GM19035 (cell line): ENCODE measurements around the gene HLA-F.

Experiments used
- ATAC-seq: cut with Tn5 transposase; IDR thresholded peaks from one replicate; pipeline ENCODE4 v1.9.1; 2021; ENCODE audit not compliant: unreplicated experiment

Gene HLA-F

DNA sequence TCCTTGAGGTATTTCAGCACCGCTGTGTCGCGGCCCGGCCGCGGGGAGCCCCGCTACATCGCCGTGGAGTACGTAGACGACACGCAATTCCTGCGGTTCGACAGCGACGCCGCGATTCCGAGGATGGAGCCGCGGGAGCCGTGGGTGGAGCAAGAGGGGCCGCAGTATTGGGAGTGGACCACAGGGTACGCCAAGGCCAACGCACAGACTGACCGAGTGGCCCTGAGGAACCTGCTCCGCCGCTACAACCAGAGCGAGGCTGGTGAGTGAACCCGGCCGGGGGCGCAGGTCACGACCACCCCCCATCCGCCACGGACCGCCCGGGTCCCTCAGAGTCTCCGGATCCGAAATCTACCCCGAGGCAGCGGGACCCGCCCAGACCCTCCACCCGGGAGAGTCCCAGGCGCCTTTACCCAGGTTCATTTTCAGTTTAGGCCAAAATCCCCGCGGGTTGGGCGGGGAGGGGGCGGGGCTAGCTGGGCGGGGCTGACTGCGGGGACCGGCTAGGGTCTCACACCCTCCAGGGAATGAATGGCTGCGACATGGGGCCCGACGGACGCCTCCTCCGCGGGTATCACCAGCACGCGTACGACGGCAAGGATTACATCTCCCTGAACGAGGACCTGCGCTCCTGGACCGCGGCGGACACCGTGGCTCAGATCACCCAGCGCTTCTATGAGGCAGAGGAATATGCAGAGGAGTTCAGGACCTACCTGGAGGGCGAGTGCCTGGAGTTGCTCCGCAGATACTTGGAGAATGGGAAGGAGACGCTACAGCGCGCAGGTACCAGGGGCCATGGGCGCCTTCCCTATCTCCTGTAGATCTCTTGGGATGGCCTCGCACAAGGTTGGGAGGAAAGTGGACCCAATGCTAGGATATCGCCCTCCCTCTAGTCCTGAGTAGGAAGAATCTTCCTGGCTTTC, 693 bp downstream of the HLA-F start:
- peak; percentile 43 for ATAC-seq

DNA sequence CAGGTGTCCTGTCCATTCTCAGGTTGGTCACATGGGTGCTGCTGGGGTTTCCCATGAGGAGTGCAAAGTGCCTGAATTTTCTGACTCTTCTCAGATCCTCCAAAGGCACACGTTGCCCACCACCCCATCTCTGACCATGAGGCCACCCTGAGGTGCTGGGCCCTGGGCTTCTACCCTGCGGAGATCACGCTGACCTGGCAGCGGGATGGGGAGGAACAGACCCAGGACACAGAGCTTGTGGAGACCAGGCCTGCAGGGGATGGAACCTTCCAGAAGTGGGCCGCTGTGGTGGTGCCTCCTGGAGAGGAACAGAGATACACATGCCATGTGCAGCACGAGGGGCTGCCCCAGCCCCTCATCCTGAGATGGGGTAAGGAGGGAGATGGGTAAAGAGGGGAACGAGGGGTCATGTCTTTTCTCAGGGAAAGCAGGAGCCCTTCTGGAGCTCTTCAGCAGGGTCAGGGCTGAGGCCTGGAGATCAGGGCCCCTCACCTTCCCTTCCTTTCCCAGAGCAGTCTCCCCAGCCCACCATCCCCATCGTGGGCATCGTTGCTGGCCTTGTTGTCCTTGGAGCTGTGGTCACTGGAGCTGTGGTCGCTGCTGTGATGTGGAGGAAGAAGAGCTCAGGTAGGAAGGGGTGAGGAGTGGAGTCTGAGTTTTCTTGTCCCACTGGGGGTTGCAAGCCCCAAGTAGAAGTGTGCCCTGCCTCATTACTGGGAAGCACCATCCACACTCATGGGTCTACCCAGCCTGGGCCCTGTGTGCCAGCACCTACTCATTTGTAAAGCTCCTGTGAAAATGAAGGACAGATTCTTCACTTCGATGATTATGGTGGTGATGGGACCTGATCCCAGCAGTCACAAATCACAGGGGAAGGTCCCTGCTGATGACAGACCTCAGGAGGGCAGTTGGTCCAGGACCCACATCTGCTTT, 2.0 kb downstream of the HLA-F start:
- ATAC-seq = no peak

DNA sequence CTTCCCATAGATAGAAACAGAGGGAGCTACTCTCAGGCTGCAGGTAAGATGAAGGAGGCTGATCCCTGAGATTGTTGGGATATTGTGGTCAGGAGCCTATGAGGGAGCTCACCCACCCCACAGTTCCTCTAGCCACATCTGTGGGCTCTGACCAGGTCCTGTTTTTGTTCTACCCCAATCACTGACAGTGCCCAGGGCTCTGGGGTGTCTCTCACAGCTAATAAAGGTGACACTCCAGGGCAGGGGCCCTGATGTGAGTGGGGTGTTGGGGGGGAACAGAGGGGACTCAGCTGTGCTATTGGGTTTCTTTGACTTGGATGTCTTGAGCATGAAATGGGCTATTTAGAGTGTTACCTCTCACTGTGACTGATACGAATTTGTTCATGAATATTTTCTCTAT, 2.8 kb downstream of the HLA-F start:
- ATAC-seq = no peak

DNA sequence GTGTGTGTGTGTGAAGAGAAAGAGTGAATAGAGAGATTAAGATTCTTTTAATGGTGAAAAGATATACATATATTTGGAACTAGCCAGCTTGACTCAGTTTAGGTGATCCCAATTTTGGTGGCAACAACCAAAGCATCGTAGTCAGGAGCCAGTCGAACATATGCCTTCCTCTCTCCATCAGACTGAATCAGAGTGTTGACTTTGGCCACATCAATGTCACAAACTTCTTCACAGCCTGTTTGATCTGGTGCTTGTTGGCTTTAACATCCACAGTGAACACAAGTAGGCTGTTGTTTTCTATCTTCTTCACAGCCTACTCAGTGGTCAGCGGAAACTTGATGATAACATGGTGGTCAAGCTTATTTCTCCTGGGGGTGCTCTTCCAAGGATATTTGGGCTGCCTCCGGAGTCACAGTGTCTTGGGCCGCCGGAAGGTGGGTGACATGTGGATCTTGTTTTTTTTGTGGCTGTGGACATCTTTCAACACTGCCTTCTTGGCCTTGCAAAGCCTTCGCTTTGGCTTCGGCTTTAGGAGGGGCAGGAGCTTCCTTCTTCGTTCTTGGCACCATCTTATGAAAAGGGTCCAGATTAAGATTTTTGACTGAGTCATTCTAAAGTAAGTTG, 3.4 kb downstream of the HLA-F start:
- no peak for ATAC-seq

DNA sequence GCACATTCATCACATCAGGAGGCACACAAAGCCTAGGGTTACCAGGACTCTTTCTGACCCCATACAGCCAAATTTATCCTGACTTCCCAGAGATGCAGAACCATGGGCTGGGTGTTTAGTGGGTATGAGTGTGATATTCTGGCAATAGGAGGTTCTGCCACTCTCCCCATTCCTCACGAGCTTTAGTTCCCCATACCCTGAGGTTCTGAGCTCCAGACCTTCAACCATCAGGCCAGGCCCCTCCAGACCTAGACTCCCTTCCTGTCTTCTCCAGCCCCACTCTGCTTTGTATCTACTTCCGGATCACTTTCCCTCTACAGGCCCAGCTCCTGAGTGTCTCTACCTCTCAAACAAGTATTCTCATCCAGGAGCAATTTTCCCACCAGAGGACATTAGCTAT, 4.4 kb downstream of the HLA-F start:
- ATAC-seq = no peak

DNA sequence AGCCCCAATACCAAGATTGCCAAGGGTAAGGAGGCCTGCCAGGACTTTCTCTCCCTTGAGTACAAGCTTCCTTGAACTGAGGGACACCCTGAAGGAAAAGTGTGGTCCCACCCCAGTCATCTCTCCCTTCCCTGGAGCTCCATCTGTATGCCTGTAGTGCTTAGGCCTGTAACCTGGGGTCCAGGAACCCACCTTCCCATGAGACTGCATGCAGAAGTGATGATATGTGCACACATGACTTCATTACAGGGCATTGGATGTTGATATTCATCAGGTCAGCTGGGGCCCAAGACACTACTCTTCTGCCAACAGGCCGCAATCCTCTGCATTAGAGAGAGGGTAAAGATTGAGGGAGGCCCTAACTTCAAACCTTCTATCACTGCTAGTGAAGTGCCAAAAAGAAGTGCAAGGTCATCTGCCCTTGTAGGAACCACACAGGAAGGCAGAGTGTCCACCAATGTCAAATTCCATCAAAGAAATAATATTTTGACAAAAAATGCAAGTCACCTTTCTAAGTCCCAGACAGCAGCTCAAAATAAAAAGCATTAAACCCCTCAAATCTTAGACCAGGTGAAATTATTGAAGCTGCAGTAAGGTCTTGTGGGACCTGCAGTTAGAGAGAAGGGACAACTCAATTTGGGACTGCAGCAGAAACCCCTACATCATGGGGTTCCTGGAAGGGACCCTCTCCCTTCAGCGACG, 5.1 kb downstream of the HLA-F start:
- no peak for ATAC-seq

DNA sequence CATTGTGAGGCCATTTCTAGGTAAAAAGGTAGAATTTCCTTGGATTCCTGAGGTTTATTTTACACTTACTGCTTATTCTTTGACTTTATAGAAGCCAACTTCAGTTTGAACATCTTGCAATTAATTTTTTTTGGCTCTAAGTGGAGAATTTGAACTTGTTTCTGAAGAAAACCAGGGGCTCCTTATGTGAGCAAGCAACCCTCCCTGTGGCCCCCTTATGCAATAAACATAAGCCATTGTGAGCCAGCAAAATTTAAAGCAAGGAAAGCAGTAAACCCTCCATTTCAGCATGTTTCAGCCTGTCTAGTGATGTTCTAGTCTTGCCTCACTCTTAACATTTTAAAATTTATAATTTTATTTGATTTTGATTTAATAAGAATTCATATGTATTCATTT, 5.6 kb downstream of the HLA-F start:
- no peak for ATAC-seq

DNA sequence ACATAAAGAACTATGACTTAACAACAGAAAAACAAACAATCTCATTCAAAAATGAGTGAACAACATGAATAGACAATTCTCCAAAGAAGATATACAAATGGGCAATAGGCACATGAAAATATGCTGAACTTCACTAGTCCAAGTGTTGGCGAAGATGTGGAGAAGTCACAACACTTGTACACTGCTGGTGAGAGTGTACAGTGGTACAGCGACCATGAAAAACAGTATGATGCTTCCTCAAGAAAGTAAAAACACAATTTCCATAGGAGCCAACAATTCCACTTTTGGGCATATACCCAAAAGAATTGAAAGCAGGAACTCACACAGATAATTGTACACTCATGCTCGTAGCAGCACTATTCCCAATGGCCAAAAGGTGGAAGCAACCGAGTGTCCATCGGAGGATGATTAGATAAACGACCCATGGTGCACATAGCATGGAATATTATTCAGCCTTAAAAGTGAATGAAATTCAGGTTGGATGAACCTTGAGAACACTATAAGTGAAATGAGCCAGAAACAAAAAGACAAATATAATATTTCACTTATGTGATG, 6.6 kb downstream of the HLA-F start:
- no peak for ATAC-seq

DNA sequence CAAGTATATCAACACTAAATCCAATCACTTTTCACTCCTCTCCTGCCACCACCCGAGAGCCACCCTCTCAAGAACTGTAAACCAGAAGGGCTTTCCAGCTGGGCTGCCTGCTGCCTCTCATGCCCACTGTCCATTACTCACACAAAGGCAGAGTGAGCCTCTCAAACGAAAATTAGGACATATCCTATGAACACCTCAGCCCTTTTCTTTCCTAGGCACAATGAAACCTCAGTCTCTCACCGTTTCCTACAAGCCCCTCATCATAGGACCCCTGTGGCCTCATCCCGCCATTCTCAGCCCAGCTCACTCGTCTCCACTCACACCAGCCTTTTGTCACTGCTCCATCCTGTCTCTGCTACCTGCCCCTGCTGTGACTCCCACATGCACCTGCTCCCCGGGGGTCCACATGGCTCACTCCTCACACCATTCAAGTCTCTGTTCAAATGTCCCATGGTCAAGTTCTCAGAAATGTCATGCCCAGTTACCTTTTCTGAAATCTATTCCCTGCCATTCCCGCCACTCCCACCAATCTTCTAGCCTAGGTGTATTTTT, 7.4 kb downstream of the HLA-F start:
- ATAC-seq = no peak

DNA sequence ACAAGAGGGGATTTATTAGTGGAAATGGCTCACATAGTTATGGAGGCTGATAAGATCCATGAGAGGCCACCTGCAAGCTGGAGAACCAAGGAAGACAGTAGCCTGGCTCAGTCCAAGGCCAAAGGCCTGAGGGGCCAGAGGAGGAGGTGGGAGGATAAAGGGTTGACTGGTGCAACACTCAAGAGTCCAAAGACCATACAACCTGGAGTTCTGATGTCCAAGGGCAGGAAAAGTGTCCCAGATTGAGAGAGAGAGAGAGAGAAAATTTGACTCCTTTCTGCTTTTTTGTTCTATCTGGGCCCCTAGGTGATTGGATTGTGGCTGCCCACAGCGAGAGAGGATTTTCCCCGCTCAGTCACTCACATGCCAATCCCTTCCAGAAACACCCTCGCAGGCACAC, 8.0 kb downstream of the HLA-F start:
- no peak for ATAC-seq

DNA sequence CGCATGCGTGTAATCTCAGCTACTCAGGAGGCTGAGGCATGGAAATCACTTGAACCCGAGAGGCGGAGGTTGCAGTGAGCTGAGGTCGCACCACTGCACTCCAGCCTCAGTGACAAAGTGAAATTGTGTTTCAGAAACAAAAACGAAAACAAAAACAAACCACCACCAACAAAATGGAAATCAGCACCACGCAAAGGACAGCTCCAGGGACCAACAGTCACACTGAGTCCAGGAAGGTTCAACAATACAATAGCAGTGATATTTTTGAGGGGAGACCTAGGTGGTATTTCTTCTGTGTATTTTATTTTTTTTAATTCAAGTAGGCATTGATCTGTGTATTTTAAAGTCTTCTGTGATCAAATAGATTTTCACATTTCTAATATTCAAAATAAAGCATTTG, 9.8 kb downstream of the HLA-F start:
- ATAC-seq = no peak

DNA sequence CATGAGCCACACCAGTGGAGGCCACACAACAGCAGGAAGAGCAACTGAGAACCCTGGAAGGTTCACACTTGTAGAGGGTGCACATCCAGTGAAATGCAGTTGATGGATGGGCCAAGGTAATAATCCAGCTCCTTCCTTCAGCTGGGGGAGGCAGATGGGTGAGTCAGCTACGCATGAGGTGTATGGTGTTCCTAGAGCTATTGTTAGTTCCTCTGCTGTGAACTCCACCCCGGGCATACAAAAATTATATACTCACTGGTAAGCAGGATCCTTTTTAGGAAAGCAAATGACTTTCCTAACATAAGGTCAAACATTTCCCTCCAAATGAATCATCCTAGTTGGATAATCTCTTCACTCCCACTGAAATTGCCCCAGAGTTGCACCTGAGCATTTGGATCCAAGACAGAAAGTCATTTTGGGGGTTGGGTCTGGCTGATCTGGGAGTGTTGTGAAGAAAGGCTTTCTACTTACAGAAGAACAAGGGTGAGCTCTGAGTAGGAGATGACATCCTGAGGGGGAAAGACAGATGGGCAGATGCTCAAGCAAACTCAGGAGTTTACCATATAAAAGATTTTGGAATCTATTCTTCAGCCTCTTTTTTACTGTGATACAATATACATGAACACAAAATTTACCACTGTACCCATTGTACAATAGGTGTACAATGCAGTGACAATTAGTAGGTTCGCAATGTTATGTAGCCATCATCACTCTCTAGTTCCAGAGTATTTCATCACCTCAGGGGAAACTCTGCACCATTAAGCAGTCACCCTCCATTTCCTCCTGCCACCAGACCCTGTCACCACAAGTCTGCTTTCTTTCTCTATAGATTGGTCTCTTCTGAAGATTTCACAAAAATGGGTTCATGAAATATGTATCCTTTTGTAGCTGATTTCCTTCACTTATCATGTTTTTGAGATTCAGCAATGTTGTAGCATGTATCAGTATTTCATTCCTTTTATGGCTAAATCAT, 11.1 kb downstream of the HLA-F start:
- ATAC-seq = no peak

DNA sequence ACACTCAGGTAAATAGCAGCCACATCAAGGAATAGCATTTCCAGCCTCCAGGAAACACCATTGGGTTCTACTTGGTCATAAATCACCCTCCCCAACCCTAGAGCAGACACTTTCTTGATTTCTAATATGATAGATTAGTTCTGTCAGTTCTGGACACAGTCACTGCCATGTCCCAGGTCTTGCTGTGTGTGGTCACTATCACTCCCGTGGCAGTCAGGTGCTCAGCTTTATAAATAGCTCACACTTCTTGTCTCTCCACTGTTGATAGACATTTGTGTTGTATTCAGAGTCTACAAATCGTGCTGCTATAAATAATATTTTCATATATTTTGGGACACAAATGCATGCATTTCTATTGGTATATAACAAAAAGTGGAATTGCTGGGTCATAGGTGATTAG, 13.3 kb downstream of the HLA-F start:
- ATAC-seq = no peak

DNA sequence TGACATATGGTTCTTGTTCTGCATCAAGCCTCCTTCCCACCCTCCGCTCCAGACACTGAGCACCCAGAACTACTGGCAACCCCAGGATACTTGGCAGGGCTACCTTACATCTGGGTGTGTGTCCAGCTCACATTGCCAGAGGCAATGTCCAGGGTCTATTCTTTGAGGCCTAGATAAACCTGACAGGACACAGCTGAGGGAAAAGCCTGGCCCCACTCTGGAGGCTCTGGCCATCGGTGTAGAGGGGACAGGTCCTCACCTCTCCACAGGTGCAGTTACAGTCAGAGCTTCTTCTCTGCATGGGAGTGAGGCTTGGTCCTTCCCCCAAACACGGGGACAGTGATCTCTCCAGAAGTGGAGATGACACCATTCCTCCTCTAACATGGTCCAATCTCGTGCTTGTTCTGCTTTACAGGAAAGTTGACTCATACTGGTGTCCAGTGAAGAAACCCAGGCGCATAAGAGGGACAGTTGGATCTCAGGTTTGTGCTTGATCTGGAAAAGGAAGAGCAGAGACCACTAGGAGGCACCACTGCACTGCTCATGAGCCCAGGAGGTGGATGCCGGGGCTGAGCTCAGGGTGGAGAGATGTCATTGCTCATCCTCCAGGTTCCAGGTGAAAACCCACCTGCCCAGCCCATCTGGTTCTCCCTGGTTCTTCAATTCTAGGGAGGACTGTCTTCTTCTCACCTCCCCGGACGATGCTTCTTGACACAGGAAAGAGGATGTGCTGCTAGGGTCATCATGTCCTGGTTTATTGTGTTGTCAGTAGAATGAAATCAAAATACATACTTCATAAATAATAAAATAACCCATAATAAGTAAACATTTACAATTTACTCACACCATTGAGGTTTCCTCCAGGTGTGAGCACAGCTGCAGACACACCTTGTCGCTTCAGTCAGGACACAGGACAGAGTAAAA, 14.7 kb downstream of the HLA-F start:
- ATAC-seq = peak; percentile 64

DNA sequence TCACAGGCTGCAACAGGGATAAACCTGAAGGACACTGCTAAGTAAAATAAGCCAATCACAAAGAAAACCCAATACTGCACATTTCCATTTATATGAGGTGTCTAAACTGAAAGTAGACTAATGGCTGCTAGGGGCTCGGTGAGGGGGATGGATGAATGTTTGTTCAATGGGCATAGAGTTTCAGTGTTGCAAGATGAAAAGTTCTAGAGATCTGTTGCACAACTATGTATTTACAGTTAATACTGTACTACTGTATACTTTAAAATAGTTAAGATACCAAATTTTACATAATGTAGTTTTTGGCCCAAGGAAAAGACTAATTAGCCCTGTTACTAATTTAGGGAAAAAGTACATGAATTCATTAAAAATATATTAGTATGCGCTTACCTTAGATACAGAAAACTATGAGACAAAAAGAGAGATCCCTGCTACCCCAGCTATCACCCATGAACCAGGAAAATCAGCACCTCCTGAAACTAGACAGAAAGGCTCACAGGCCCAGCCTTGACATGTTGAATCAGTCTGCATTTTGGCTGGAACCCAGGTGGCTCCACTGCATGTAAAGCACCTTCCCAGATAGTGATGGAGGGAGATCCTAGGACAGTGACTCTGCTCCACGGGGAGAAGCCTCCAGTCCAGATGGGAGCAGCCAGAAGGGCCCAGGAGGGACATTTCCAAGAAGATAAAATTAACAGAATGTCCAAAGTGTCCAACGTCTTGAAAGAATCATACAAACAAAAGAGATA, 16.1 kb downstream of the HLA-F start:
- ATAC-seq = no peak

DNA sequence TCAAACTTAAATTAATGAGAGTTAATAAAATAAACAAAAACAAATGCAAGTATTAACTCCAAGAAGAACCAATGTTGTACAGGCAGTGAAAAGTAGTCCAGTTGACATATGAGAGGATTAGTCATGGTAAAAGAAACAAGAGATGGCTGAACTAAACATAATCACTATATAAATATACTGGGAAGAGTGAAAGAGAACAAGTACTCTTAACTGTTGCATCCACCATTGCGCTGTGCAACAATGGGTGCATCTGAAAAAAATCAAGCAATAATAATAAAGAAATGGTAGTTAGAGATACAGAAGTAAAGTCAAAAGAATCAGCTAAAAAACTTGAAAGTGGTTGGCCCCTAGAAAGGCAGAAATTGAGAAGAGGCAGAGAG, 16.6 kb downstream of the HLA-F start:
- no peak for ATAC-seq

DNA sequence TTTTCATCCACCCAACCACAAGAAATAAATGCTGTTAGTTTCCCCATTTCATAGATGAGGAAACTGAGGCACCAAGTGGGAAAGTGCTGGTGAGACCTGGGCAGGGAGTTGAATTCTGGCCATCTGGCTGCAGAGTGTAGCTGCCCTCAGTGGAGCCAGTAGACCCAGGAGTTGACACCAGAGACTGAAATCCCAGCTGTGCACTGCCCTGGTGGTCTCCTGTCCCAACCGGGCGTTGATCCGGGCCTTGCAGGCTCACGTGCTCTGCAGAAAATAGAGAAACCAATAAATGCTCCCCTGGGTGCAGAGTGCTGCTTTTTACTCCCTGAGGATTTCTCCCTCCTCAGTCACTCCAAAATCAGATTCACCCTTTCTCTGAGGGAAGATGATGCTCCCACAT, 18.4 kb downstream of the HLA-F start:
- ATAC-seq = no peak
